HAP-1 (cell line): ENCODE results near the gene RBM20.

Experiments used
- DNase-seq, 2 experiments: peaks; one replicate each; pipeline ENCODE4 v3.0.0-alpha.2; 2016 to 2020; ENCODE audit warnings: low spot score in 2 of 2
- H3K27me3 ChIP-seq: fragments of 250-450 bp; sonication (Bioruptor Pico); 2 replicates; pipeline ENCODE4 v1.5.1; 2020; ENCODE audit warnings: low read depth, mild to moderate bottlenecking, moderate library complexity
- H3K36me3 ChIP-seq: fragments of 250-450 bp; sonication (Bioruptor Pico); replicated peaks from 2 replicates; pipeline ENCODE4 v1.5.1; 2020; ENCODE audit warnings: mild to moderate bottlenecking
- H3K4me1 ChIP-seq: fragments of 250-450 bp; sonication (Bioruptor Pico); 2 replicates; pipeline ENCODE4 v1.5.1; 2020; ENCODE audit warnings: mild to moderate bottlenecking
- H3K4me3 ChIP-seq: fragments of 250-450 bp; sonication (Bioruptor Pico); 2 replicates; pipeline ENCODE4 v1.5.1; 2020; ENCODE audit warnings: mild to moderate bottlenecking, moderate library complexity
- H3K9me3 ChIP-seq: fragments of 250-450 bp; sonication (Bioruptor Pico); 2 replicates; pipeline ENCODE4 v1.5.1; 2020; ENCODE audit warnings: mild to moderate bottlenecking, moderate library complexity
- in situ Hi-C: fragments of 300-500 bp; cut with MboI; formaldehyde crosslinking; loops from 3 replicates; pipeline ENCODE4 v1.14.3; 2020; ENCODE audit warnings: low sequenced_read_pairs, inconsistent platforms, mixed read lengths

RBM20 gene

DNA sequence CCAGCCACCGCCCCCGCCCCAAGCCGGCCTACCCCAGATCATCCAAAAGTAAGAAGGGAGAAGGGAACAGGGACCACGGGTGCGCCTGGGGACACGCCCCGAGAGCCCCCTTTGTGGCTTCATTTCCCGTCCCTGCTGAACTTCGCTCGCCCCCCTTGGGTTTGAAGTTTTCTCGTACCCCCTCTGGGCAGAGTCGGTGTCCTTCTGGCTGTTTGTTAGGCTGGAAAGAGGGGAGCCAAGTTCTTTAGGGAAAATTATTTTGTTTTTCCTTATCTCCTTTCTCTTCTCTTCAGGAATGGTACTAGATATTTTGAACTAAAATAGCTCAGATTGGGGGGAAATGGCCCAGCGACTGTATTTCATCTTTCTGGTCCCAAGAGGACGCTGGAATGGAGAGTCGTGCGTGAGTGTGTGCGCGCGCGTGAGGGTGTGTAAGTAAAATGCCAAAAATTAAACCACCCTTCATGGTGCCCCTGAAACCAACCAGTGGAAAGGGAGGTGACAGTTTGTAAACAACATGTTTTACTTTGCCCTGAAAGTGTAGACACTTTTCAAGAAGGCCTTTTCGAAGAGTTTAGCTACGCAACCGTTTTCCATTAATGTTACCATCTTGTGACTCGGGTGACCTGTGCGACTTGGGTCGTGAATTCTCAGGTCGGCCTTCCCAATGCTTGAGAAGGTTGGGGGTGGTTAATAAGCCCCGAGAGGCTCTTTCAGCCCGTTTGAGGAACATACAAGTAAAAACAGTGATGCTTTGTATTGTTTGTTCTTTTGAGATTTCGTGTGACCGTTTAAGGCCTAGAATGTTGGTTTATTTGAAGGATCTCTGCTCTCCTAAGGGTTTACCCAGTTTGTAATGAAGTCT lies 694 bp downstream of the RBM20 start:
- in situ Hi-C loops, result no loop called here
- peaks cover 65% of the 10 kb centered on the region for H3K27me3 ChIP-seq
- no peaks in the 10 kb centered on the region for H3K9me3 ChIP-seq
- peaks cover 16% of the 10 kb centered on the region for H3K4me1 ChIP-seq
- no peak for DNase-seq
- H3K36me3 ChIP-seq, result no peaks in the 10 kb centered on the region
- peak overlapping the region; percentile 40 for H3K4me3 ChIP-seq

DNA sequence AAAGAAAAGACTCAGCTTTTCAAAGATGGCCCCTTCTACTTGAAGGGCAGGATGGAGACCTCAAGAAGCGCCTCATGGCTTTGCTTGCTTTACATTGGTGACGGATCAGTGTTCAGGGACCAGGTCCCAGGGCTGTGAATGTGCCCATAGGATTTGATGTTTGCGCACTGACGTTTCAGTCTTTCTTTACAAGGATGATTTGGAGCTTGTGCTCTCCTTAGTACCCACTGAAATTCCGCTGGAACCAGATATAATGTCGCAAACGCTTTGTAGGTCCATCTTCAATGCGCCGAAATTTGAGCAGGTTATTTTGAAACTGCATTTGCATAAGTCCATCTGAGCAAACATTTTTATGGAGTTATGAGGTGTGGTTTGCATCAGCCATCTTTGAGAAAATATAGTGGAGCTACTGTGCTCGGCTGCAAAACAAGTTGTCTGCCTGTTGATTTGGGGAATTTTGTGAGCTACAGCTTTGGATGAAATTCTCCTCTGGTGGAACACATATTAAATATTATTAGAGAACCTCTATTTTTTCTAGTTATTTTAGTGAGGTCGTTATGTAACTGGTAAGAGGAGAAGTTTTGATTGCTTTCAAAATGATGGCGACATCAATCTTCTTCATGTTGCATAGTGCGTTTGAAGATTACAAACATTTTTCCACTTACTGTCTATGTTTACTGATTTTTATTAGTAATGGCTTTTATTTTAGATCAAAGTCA lies 2.4 kb downstream of the RBM20 start:
- Histone ChIP-seq H3K9me3 (no peaks in the 10 kb centered on the region), H3K4me3 (no peak overlapping the region), H3K27me3 (peaks cover 57% of the 10 kb centered on the region), H3K36me3 (no peaks in the 10 kb centered on the region), H3K4me1 (peaks cover 13% of the 10 kb centered on the region)
- DNase-seq, result no peak
- in situ Hi-C loops, result no loop called here

DNA sequence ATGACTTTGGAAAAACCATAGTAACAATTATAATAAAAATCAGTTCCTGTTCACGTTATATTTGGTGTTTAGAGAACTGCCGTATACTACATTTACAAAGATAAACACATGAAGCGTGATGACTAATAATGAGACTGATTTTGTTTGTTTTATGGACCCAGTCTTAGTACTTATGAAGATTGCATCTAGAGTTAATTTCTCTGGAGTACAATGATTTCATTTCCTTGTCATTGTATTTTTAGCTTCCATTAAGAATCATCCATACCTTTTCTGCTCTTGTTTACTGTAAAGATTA lies 2.9 kb downstream of the RBM20 start:
- H3K27me3 ChIP-seq, result peaks cover 52% of the 10 kb centered on the region
- in situ Hi-C loops, result no loop called here

DNA sequence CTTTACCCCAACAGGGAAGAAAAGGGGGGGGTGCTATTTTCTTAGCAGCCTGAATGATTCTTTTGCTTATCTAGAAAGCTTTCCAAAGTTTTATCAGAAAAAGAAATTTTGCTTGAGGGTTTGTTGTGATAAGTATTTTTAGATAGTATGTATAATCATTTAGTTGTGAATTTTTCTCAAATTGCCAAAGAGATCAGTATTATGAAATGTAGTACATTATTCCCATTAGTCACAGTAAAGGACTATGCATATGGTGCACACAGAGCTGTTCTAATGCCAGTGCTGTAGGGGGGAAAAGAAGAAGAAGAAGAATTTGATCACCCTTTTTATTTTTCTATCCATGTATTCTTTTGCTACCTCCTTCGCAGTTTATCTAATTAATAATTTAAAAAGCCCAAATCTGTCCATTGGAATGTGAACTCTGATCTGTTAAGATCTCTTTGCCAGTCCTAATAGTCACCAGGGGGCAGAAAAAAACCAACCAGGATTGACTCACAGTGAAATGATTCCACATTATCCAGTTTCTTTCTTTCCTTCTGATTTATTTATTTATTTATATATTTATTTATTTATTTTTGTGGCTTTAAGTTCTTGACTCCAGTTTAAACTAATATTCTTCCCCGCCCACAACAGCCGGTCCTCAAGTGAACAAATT lies 4.7 kb downstream of the RBM20 start:
- H3K36me3 ChIP-seq, result no peaks in the 10 kb centered on the region
- no peak for DNase-seq
- peaks cover 6% of the 10 kb centered on the region; the same call in 1 of the 2 replicates for H3K4me1 ChIP-seq
- H3K4me3 ChIP-seq, result no peak overlapping the region
- no peaks in the 10 kb centered on the region for H3K9me3 ChIP-seq
- H3K27me3 ChIP-seq, result peaks cover 34% of the 10 kb centered on the region
- in situ Hi-C loops, result no loop called here

More for the DNA sequence above, 2.9 kb downstream of the RBM20 start:
- H3K4me1 ChIP-seq, result peaks cover 8% of the 10 kb centered on the region
- H3K9me3 ChIP-seq, result no peaks in the 10 kb centered on the region
- H3K36me3 ChIP-seq, result no peaks in the 10 kb centered on the region
- DNase-seq, result no peak
- no peak overlapping the region for H3K4me3 ChIP-seq

DNA sequence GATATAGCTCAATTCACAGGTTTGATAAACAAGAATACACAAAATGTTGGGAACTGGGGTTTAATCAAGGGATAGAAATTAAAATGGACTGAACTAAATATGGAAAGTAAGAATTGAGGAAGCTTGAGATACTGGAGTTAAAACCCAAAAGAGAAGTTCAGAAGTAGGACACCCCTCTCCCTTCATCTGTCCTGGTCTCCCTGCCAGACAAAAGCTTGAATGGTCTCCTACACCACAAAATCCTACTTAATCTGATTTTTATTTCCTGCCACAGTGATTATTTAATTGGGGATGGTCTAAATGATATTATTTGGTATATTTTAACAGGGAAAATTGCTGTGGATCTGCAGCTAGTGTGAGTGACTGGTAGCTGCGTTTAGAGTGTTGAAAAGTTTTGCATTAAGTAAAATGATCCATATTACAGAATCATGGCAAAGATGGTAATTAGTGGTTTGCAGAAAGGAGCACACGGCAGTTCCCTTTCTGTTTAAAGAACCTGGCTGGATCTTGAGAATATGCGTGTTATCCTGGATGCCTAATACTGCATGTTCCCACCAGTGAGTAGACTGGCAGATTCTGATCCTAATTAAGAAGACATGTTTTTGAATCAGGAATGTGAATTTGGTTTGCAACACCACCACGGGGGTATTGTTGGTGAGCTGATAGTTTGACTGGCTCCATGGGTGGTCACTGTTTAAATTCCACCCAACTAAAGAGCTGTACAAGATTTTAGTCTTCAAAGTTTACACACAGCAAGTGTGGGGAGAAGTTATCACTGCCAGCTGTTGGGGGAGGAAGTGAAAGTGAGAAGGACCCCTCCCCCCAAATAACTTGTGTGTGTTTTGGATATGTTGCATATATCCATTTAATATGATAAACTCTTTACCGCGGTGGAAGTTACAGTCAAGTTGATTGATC lies 5.5 kb downstream of the RBM20 start:
- H3K27me3 ChIP-seq, result peaks cover 28% of the 10 kb centered on the region
- no peak for DNase-seq
- H3K9me3 ChIP-seq, result no peaks in the 10 kb centered on the region
- no peak overlapping the region for H3K4me3 ChIP-seq
- H3K4me1 ChIP-seq, result peaks cover 6% of the 10 kb centered on the region; the same call in 1 of the 2 replicates
- no peaks in the 10 kb centered on the region for H3K36me3 ChIP-seq
- in situ Hi-C loops, result no loop called here

DNA sequence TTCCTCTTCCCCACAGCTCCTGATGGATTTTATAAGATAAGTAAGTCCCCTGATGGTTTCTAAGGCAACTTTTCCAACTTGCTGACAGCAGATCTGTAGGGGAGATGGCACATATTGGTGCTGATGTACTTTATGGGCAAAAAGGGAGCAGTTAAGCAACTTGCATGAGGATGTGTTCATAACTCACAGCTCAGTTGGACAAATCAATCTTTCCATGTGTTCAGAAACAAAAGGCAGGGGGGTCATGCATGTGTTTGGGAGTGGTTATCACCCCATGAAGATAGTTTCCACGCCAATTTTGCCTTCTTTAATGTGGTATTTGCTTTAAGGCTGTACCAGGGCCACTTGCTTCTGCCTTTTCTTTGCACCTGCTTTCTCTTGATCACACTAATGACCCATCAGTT lies 6.1 kb downstream of the RBM20 start:
- in situ Hi-C loops, result no loop called here
- no peak for DNase-seq
- Histone ChIP-seq H3K4me1 (peaks cover 9% of the 10 kb centered on the region), H3K4me3 (no peak overlapping the region), H3K27me3 (peaks cover 22% of the 10 kb centered on the region), H3K9me3 (no peaks in the 10 kb centered on the region), H3K36me3 (no peaks in the 10 kb centered on the region)

DNA sequence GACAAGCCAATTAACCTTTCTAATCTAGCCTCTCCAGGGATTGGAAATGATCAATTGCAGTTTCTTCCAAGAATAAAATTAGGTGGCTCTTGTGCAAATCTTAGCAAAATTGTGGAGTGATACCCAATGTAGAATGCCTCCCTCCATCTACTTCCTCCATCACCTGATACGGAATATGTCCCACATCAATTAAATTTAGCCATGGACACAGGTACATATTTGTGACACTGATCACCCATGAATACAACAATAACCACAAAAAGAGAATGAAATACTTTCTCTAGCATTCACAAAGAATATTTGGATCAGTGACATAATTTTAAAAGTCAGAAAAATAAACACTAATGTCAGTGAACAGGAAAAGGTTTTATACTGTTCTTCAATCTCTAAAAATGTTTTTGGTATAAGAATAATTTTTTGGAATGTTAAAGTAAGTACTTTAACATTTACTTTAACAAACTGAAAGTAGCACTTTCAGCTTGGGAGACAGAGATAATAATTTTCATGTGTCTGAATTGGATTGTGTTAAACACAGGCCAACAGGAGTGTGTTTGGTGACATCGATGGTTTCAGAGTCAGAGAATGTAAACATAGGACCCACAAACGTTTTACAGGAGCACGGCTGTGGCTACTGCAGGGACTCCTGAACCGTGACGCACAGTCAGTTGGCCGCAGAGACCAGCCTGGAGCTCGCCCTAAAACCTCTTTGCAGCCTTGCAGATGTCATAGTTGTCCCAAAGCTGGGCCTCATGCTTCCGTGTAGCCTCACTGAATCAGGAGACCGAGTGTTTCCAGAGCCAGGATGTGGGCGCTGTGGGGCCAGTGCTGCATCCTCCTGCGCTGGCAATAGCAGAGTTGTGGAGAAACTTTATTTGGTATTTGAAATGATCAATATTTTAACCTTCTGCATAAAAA lies 7.2 kb downstream of the RBM20 start:
- H3K27me3 ChIP-seq, result peaks cover 19% of the 10 kb centered on the region
- no peaks in the 10 kb centered on the region for H3K36me3 ChIP-seq
- H3K4me1 ChIP-seq, result peaks cover 9% of the 10 kb centered on the region
- no peak for DNase-seq
- no peaks in the 10 kb centered on the region for H3K9me3 ChIP-seq
- in situ Hi-C loops, result no loop called here
- H3K4me3 ChIP-seq, result no peak overlapping the region

DNA sequence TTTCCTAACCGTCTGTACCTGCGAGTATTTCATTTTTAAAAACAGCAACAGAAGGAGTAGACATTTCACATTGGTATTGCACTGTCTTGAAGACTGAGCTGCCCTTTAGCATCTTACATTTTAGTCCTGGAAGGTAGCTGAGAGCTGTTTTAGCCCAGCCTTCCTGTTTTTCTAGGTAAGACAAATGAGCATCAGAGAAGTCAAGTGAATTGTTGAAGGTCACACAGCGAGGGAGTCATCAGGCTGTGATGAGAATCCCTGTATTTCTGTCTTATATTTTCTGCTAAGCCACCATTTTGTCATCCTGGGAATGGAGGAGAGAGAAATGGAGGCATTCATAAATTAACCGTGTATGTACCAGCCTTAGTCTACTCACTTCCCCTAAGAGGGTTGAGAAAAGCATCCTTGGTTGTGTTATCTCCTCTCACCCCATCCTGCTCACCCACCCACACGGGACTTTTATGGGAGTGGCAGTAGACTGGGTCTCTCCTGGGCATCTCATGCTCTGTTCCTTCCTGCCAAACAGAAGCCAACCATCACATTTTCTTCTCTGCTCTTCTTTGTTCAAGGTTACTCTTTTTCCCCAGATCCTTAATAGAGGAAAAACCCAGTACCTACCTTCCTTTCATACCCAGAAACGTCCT lies 8.5 kb downstream of the RBM20 start:
- Histone ChIP-seq H3K4me1 (peaks cover 9% of the 10 kb centered on the region), H3K4me3 (no peak overlapping the region), H3K9me3 (no peaks in the 10 kb centered on the region), H3K27me3 (peaks cover 11% of the 10 kb centered on the region), H3K36me3 (no peaks in the 10 kb centered on the region)
- DNase-seq, result no peak
- in situ Hi-C loops, result no loop called here

DNA sequence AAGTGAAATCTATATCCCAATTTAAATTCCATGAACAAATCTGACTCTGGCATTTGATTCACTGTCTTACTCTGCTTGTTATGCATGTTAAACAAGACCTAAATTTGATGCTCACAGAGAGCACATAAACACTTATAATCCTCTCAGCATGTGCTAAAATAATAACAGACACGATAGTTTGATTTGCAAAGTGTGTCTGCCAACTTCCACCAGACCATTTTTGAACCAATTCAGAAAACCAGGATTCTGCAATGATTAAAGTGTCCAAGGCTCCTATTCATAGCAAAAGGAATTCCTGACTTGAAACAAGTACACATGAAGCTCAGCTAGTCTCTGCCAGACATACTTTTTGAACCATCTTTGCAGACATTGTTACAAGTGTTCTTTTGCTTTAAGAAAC lies 11.2 kb downstream of the RBM20 start:
- no peaks in the 10 kb centered on the region; the same call in 1 of the 2 replicates for H3K27me3 ChIP-seq
- H3K4me1 ChIP-seq, result peaks cover 9% of the 10 kb centered on the region
- no peak for DNase-seq
- no peaks in the 10 kb centered on the region for H3K36me3 ChIP-seq
- H3K4me3 ChIP-seq, result no peak overlapping the region
- in situ Hi-C loops, result no loop called here
- H3K9me3 ChIP-seq, result no peaks in the 10 kb centered on the region

DNA sequence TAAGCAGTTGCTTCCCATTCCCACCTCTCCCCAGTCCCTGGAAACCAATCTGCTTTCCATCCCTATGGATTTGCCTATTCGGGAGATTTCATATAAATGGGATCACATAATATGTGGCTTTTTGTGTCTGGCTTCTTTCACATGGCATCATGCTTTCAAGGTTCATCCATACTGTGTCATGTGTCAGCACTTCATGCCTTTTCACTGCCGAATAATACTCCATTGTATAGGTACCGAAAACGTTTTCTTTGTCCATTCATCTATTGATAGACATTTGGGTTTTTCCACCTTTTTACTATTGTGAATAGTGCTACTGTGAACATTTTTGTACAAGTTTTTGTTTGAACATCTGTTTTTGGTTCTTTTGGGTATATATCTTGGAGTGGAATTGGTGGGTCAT lies 12.5 kb downstream of the RBM20 start:
- peaks cover 9% of the 10 kb centered on the region for H3K4me1 ChIP-seq
- DNase-seq, result no peak
- no peaks in the 10 kb centered on the region for H3K9me3 ChIP-seq
- no peaks in the 10 kb centered on the region for H3K36me3 ChIP-seq
- H3K4me3 ChIP-seq, result no peak overlapping the region
- H3K27me3 ChIP-seq, result no peaks in the 10 kb centered on the region; the same call in 1 of the 2 replicates
- in situ Hi-C loops, result no loop called here

DNA sequence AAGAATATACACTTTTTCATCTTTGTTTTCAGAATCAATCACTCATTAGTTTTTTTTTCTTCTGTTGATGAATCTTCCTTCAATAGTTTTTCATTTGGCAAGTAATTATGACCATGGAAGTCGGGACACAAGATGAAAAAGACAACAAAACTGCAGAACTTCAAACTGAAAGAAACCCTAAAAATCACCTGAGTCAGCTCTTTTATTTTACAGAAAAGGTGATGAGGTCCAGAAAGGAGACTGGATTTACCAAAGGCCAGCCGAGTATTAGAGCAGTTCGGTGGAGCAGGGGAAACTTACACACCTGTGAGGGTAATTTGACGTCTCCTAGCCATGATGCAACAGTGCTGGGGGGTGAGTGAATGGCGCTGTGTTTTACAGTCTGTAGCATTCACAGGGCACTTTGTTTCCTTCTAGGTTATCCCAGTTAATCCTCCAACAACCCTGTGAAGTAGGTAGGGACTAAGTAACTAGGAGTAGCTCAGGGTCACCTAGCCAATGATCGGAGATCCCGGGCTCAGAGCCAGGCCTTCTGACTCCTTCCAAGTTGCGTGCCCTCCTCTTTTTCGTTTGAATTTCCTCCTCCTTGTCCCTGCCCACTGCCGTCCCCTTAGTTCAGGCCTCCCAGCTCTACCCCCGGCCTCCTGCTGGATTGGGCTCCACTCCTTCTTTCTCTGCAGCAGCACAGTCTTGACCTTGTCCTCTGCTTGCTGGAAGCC lies 14.0 kb downstream of the RBM20 start:
- Histone ChIP-seq H3K36me3 (no peaks in the 10 kb centered on the region), H3K4me3 (no peak overlapping the region), H3K4me1 (peaks cover 9% of the 10 kb centered on the region), H3K9me3 (no peaks in the 10 kb centered on the region), H3K27me3 (no peaks in the 10 kb centered on the region; the same call in 1 of the 2 replicates)
- in situ Hi-C loops, result no loop called here
- DNase-seq, result no peak

DNA sequence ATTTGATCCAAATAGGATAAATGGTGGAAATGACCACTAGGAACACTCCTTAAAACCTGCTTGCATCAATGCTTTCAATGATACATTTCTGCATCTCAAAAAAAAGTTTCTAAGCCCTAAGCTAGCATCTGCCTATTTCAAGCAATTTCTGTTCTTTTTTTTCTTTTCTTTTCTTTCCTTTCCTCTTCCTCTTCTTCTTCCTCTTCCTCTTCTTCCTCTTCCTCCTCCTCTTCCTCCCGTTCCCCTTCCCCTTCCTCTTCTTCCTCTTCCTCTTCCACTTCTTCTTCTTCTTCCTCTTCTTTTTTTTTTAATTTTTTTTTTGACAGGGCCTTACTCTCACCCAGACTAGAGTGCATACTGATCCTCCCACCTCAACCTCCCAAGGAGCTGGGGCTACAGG lies 15.4 kb downstream of the RBM20 start:
- H3K4me3 ChIP-seq, result no peak overlapping the region
- H3K9me3 ChIP-seq, result no peaks in the 10 kb centered on the region
- no peaks in the 10 kb centered on the region for H3K36me3 ChIP-seq
- in situ Hi-C loops, result no loop called here
- H3K4me1 ChIP-seq, result peaks cover 12% of the 10 kb centered on the region
- H3K27me3 ChIP-seq, result no peaks in the 10 kb centered on the region; the same call in 1 of the 2 replicates
- DNase-seq, result no peak
